GM18517 (cell line): ENCODE data around the gene ISG20.
A peak's percentile ranks its signal among the peaks of the same experiment; 100 is the strongest.
"Not testable (repeated sequence)": the region's sequence is repeated elsewhere in the genome, so short reads cannot be mapped to it uniquely, and the experiment has no call there.

ENCODE experiments used
- ATAC-seq: cut with Tn5 transposase; IDR thresholded peaks from one replicate; pipeline ENCODE4 v1.9.1; 2021; ENCODE audit warnings: mild to moderate bottlenecking, moderate library complexity; ENCODE audit not compliant: unreplicated experiment

The ISG20 gene

DNA sequence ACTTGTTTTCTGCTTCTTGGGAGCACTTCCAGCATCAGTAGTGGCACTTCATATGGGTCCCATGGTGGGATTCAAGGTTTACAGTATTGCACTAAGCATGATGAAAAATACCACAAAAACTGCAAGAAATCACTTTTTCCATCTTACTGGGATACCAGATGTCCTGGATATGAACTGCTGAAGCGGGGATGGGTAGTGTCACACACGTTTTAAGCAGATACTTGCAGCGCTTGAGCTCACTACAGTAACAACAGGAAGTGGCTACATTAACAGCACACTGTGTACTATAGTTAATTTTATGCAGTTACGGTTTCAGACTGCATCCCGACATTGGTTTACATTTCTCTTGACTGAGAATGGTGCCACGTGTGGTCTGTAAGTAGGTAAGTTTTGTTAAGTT lies 3.5 kb upstream of the ISG20 start:
- ATAC-seq, result peak; percentile 36

DNA sequence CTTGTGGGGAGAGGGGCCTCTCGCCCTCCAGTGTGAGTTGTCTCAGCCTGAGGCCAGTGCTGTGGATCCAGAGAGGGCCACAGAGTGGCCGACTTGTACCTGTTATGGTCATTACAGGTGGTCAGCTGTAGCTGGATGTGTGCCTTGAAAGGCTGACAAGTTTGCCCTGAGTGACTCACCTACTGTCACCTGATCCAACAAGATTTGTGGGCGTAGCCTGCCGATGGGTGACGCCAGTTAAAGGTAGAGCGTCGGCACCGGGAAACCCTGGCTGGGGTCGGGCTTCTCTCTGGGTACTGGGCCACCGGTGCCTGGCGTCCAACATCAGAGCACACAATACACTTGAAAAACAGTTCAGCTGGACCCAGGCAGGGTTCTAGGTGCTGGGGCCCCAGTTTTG lies 2.8 kb upstream of the ISG20 start:
- ATAC-seq, result no peak

DNA sequence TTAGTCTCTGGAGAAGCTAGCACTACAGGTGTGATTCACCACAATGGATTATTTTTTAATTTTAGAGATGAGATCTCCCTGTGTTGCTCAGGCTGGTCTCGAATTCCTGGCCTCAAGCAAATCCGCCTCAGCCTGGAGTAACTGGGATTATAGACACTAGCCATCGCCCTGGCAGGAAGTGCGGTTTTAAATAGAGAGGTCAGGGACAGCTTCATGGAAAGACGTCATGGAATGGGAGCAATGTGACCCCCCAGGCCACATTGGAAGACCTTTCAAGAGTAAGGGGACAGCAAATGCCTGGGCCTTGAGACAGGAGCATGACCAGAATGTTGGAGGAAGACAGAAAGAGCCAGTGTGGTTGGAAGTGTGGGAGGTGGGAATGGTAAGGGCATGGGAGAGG lies 2.2 kb upstream of the ISG20 start:
- no peak for ATAC-seq

DNA sequence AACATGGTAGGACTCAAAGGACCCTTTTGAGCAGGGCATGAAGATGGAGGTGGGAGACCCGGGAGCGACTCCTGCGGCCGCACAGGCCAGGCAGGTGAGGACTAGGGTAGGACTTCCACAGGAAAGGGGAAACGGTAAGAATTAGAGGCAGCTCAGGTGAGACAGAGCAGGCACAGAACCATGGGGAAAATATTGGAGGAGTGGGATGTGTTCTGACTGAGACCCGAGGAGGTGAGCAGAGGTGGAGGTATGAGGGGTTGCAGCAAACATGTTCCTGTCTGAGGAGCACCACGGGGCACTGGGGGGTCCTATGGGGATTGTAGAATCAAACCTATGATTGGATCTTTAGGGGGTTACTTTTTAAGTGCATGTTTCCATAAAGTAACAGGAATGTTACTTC lies 1.4 kb upstream of the ISG20 start:
- ATAC-seq, result no peak

DNA sequence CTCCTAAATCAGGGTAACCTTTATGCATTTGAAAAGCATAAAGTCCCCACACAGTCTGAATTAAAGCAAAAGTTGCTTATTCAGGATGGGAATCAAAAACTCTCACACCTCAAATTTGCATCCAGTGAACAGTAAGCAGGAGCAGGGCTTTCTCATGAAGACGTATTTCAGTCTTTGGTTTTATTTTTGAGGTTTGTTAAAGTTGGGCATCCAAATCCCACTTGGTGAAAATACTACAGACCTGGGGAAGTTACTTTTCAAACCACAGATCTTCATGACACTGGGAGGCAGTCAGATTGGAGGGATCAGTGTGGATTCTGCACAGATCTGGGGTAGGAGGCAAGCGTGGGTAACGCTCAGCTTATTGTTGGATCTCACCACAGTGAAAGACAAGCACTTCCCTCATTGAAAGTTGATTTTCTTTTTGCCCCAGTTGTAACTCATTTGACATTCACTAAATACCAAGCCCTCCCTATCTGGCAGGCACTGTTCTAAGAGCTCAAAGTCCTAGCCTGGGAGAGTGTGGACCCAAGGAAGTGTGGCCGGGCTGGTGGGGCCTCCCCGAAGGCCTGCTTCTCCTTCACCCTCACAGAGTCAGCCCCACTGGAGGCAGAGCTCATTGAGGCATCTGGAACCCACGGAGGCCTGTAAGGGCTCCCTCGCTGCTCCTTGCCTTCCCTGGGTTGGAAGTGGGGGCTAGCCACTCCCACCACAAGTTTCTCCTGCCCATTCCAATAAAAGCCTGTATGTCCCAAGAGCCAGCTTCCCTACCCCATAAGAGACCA lies 783 bp upstream of the ISG20 start:
- ATAC-seq, result no peak

DNA sequence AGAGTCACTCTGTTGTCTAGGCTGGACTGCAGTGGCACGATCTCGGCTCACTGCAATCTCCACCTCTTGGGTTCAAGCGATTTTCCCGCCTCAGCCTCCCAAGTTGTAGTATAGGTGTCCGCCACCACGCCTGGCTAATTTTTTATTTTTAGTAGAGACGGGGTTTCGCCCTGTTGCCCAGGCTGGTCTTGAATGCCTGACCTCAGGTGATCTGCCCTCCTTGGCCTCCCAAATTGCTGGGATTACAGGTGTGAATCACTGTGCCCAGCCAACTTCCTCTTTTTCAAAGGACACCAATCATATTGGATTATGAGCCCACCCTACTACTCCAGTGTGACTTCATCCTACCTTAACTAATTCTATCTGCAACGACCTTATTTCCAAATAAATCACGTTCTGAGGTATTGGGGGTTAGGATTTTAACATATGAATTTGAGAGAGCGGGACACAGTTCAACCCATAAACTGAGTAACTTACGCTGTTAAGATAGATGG lies 3.2 kb downstream of the ISG20 start:
- no peak for ATAC-seq

DNA sequence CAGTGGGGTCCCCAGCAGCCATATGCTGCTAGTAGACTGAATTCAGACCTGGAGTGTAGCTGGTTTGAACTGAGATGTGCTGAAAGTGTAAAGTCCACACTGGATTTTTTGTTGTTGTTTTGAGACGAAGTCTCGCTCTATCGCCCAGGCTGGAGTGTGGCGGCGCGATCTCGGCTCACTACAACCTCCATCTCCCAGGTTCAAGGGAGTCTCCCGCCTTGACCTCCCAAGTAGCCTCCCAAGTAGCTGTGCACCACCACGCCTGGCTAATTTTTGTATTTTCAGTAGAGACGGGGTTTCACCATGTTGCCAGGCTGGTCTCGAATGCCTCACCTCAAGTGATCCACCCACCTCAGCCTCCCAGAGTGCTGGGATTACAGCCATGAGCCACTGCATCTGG lies 3.7 kb downstream of the ISG20 start:
- not testable (repeated sequence) for ATAC-seq

DNA sequence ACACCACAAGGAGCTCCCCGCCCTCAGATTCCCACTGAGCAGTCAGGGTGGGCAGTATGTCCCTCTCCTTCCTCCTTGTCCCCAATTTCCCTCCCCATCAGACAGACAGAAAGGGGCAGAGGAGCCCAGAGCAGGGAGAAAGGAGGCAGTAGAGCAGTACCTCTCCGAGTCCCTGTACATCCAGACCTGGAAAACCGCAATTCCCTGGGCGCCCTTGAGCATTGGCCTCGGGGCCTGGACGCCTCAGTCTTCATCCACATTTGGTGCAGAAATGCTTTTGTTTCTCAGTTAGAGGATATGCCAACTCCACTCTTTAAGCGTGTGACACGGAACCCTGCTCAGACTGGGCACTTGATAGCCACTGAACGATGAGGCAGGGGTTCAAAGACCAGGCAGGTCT lies 5.9 kb downstream of the ISG20 start:
- ATAC-seq, result no peak

DNA sequence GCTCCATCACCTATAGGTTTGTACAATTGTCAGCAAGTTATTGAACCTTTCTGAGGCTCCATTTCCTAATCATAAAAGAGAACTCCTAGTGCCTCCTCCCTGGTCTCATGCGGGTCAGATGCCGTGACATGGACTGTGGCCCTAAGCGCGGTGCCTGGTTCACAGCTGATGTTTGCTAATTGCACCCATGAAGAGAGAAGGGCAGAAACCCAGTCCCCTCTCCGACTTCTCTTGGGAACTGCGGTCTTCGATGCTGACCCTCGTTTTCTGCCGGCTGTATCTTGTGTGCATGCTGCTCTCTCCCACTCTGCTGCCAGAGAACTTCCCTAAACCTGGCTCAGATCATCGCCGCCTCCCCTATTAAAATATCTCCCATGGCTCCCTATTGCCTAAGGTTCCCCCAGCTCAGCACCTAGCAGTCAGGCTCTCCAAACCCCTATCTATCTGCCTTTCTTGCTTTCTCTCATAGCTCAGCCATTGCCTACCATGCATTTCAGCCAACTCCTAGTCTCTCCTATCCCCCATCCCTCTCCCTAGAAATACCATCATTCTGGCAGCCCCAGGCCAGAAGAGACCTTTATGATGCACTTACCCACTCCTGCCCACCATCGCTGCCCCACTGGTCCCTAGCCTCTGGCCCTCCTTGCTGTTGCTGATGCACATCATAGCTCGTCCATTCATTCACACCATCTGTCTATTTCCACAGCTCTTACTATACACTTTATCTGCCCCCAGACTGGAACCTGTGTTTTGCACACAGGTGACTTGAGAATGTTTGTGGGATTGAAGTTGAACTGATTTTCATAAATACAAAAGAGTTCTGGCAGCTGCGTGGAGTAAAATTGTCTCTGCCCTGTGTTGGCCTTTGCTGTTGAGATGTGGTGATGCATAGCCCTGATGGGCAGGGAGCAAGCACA lies 6.6 kb downstream of the ISG20 start:
- ATAC-seq, result no peak

DNA sequence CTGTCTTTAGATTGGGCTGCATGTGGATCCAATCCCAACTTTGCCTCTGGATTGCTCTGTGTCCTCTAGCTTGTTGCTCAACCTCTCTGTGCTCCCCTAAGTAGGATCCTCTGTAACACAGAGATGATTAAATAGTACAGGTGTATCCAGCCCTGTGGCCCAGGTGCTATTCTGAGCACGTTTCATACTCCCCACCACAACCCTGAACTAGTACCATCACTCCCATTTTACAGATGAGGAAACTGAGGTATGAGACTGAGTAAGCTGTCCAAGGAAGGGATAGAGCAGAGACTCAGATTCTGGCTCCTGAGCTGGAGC lies 7.2 kb downstream of the ISG20 start:
- ATAC-seq, result no peak

DNA sequence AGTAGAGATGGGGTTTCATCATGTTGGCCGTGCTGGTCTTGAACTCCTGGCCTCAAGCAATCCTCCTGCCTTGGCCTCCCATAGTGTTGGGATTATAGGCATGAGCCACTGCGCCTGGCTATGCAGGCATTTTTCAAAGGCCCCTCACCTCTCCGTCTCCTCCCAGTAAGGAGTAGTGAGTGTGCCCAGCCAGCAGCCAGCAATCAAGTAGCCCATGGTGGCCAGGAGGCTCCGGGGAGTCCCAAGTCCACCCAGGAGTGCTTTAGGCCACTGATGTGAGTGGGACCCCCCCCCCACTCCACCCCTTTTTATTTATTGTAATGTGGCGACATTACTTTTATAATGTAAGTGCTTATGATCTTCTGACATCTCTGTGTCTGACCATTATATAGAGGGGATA lies 8.1 kb downstream of the ISG20 start:
- no peak for ATAC-seq

DNA sequence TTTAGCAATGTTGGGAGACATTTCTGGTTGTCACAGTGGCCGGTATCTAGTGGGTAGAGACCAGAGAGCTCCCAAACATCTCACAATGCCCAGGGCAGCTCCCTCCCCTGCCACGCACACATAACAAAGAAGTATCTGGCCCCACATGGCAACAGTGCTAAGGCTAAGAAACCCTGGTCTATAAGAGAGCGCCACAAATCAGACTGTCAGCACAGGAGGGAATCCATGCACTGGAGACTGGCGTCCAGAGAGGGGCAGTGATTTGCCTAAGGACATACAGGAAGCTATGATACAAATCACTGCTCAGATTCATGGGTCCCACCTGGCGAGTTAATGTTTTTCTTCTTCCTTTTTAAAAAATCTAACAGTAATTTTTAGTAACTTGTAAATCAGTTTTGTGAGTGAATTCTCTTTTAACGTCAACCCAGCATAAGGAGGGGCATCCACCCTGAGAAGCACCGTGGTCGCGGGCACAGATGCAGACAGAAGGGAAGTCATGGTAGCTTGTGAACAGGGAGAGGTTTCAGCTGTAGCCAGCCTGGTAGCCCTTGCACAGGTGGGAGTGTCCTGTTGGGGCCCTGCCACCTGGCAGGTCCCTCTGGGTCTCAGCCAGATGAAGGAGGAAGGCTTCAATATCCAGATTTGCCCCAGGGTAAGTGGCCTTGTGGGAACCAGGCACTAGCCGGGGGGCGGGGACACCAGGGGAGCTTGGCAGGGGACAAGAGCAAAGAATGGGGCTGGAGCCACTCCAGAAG lies 8.7 kb downstream of the ISG20 start:
- no peak for ATAC-seq

DNA sequence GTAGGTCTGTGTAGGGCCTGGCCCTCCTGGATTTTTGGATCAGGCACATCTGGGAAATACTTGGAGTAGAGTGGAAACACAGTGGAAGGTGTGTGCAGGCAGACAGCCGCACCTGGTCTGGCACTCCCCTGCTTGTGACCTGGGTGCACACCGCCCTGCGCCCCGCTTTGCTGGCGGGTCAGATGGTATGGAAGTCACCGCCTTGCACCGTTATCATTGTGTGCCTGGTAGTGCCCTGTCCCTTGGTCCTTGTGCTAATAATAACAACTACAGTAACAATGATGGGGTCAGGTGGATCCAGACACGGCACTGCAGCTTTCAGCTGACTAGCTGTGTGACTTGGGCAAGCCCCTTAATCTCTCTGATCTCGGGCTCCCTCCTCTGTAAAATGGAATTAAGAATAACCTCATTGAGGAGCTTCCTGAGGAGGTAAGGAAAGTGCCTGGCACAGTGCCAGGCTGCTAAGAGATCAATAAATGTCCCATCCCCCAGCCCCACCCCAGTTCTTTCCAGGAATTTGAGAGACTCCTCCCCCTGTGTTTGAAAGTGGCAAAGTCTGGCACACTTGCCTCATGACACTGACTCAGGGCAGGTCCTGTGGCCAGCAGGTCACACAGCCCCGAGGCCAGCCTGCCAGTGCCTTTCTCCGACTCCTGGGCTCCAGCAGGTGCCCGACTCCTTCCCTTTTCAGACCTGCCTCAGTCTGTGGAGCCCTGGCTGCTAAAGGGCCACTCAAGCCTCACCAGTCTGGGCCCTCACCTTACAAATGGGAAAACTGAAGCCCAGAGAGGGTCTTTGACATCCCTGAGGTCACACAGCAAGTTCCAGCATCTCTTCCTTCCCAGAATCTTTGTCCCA lies 9.8 kb downstream of the ISG20 start:
- no peak for ATAC-seq

DNA sequence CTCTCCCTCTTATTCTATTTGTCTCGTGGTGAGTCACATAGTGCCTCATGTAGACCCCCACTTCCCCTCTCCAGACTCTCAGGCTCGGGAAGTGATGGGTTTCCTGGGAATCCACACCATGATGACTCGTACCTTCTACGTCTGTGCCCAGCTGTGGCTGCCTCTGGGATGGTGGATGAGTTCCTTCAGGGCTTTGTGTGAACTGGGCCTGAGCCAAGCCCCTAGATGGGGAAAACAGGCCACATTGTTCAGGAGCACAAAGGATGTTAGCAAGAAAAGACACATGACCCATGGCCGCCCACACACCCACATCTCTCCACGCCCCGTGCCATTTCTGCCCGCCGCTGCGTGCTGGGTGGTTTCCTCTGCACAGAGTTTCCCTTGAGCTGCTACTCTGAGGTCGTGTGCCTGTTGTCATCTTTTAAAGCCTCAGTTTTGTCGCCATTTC lies 10.5 kb downstream of the ISG20 start:
- peak; percentile 74 for ATAC-seq

DNA sequence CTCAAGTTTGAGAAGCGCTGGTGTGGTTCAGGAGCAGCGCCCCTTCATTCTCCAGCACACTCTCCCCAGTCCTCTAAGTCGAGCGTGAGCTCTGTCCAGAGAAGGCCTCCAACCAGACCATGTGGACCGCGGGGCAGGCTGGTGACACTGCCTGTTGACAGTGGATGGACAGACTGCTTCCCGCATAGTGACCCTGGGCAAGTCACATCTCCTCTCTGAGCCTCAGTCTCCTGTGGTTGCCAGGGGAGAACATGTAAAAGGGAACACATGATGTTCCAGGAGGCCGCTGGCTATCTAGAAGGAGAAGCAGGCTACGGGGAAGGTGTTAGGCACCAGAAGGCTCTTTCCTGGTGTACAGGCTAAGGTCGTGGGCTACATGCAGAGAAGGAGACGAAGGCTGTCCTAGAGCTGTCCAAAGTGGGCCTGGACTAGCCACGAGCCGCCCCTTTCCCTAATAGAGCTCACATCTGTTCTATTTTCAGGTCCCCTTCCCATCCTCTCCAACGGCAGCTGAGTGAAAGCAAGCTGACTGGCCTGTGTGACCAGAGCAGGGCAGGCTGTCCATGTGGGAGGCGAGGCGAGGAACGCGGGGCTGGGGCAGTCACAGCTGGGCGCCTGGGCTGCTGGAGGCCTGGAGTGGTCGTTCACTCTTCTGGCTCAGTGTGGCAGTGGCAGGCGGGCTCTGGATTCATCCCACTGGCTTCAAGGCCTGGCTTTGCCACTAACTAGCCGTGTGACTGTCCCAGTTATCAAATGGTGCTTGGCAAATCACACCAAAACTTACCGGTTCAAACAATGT lies 11.1 kb downstream of the ISG20 start:
- ATAC-seq, result peak; percentile 9

DNA sequence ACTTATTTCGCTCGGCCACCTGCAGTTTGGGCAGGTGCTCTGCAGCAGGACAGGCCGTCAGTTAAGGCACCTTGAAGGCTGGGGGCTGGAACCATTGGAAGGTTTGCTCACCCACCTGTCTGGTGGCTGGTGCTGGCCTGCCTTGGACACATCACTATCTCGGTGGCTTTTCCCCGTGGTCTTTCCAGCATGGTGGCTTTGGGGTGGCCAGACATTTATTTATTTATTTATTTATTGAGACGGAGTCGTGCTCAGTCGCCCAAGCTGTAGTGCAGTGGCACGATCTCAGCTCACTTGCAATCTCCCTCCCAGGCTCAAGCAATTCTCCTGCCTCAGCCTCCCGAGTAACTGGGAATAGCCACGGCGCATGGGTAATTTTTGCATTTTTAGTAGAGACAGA lies 11.7 kb downstream of the ISG20 start:
- no peak for ATAC-seq

DNA sequence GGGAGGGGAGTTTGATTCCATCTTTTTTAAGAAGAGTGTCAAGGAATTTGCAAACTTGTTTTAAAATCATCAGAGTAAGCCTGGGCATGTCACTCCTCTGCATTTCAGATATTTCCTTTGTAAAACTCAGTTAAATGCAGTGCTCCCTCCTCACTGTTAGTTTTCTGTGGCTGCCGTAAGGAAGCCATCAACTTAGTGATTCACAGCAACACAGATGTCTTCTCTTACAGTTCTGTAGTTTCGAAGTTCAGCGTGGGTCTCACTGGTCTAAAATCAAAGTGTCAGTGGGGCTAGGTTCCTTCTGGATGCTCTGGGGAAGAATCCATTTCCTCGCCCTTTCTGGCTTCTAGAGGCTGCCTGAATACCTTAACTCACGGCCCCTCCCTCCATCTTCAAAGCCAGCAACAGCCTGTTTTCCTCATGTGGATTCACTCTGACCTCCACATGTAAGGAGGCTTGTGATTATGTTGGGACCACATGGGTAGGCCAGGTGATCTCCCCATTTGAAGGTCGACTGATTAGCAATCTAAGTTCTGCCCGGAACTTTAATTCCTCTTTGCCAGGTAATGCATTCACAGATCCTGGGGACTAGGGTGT lies 12.4 kb downstream of the ISG20 start:
- no peak for ATAC-seq

DNA sequence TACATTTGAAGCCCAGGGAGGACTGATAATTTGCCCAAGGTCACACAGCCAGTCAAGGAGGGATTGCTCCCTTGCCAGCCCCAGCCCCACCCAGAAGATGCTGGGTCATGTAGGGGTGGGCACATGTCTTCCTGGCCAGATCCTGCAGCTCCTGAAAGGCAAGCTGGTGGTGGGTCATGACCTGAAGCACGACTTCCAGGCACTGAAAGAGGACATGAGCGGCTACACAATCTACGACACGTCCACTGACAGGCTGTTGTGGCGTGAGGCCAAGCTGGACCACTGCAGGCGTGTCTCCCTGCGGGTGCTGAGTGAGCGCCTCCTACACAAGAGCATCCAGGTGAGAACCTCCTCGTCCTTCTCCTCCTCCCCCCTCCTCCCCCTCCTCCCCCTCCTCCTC lies 13.2 kb downstream of the ISG20 start:
- ATAC-seq, result no peak
